GM06990 (cell line): ENCODE measurements around the gene STK35.

Source experiments
- DNase-seq: peaks from one replicate; pipeline ENCODE4 v3.0.0-alpha.2; 2011; ENCODE audit not compliant: insufficient read length; ENCODE audit errors: extremely low read depth
- H3K27me3 ChIP-seq: replicated peaks from 2 replicates; pipeline ENCODE4 v1.6.0; 2011; ENCODE audit warnings: low read length; ENCODE audit not compliant: control insufficient read depth, insufficient read depth
- H3K36me3 ChIP-seq: 2 replicates; pipeline ENCODE4 v1.5.1; 2011; ENCODE audit warnings: low read length; ENCODE audit not compliant: control insufficient read depth, insufficient read depth
- H3K4me3 ChIP-seq: replicated peaks from 2 replicates; pipeline ENCODE4 v1.5.1; 2011; ENCODE audit warnings: low read depth, mild to moderate bottlenecking, control low read depth, low read length
- CTCF ChIP-seq: IDR thresholded peaks from 2 replicates; pipeline ENCODE4 v1.5.1; 2011; ENCODE audit warnings: low read length, control low read depth, mild to moderate bottlenecking, inconsistent platforms; ENCODE audit not compliant: insufficient read depth, poor library complexity, severe bottlenecking

The STK35 gene

DNA sequence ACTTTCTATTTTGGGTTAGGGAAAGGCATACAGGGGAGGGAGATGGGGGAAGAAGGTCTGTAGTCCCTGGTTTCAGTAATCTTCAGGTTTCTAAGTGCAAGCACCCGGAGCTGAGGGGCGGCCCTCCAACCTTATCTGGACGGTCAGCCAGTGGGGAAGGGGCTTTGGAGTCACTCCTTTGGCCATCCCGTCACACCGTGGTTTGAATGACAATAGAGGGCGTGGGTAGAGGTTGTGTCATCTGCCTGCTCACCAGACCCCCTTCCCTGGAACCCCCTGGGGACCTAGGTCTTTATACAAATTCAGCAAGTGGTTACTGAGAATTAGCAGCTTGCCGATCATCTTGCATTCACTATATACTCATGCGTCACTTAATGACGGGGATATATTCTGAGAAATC lies 29.1 kb downstream of the STK35 start:
- no peaks in the 10 kb centered on the region for H3K27me3 ChIP-seq
- no peak for DNase-seq
- no peak overlapping the region for H3K4me3 ChIP-seq
- TF ChIP-seq CTCF: no peak
- H3K36me3 ChIP-seq: peaks cover 2% of the 10 kb centered on the region

DNA sequence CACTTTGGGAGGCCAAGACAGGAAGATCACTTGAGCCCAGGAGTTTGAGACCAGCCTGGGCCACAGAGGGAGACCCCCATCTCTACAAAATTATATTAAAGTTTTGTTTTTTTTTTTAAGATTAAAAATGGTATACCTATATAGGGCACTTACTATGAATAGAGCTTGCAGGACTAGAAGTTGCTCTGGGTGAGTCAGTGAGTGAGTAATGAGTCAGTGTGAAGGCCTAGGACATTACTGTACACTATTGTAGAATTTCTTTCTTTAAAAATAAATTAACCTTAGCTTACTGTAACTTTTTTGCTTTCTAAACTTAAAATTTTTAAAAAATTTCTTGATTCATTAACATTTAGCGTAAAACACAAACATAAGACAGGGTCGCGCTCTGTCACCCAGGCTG lies 29.7 kb downstream of the STK35 start:
- Histone ChIP-seq H3K4me3 (no peak overlapping the region), H3K36me3 (peaks cover 2% of the 10 kb centered on the region), H3K27me3 (no peaks in the 10 kb centered on the region)
- no peak for DNase-seq
- TF ChIP-seq CTCF: no peak

- no peak for TF ChIP-seq CTCF
- Histone ChIP-seq H3K36me3 (peaks cover 2% of the 10 kb centered on the region), H3K27me3 (no peaks in the 10 kb centered on the region), H3K4me3 (no peak overlapping the region)
- no peak for DNase-seq
Measured at GRCh38 chr20:2132461-2132901, 30.9 kb downstream of the STK35 start.

- no peak for TF ChIP-seq CTCF
- H3K36me3 ChIP-seq: no peaks in the 10 kb centered on the region; the same call in none of the 2 replicates
- no peak for DNase-seq
- no peak overlapping the region for H3K4me3 ChIP-seq
- H3K27me3 ChIP-seq: no peaks in the 10 kb centered on the region
Measured at GRCh38 chr20:2133318-2134183, 31.9 kb downstream of the STK35 start.

DNA sequence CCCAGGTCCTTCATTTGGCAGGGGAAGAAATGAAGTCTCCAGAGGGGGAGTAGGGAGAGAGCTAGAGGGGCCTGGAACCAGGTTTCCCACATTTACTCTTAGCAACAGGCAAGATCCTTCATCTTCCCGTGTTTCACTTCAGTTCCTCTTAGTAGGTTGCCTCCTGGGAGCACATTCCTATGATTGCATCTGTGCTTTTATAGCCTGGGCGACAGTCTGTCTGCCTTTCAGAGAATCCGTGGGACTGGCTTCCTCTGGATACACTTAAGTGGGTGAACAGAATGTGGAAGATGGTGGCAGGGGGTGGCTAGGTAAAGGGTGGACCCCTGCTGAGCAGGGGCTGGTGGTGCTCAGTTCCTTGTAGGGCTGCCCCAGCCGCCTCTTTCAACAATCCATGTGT lies 33.4 kb downstream of the STK35 start:
- TF ChIP-seq CTCF: no peak
- H3K27me3 ChIP-seq: no peaks in the 10 kb centered on the region
- no peaks in the 10 kb centered on the region; the same call in none of the 2 replicates for H3K36me3 ChIP-seq
- no peak for DNase-seq
- H3K4me3 ChIP-seq: no peak overlapping the region
